ENCODE data around the gene CTSH.

- TF ChIP-seq, protein P1, sequence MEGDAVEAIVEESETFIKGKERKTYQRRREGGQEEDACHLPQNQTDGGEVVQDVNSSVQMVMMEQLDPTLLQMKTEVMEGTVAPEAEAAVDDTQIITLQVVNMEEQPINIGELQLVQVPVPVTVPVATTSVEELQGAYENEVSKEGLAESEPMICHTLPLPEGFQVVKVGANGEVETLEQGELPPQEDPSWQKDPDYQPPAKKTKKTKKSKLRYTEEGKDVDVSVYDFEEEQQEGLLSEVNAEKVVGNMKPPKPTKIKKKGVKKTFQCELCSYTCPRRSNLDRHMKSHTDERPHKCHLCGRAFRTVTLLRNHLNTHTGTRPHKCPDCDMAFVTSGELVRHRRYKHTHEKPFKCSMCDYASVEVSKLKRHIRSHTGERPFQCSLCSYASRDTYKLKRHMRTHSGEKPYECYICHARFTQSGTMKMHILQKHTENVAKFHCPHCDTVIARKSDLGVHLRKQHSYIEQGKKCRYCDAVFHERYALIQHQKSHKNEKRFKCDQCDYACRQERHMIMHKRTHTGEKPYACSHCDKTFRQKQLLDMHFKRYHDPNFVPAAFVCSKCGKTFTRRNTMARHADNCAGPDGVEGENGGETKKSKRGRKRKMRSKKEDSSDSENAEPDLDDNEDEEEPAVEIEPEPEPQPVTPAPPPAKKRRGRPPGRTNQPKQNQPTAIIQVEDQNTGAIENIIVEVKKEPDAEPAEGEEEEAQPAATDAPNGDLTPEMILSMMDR (IDR thresholded peaks at IDR 0.05; ENCODE audit: low read depth, low read length) = no peak
- peak; percentile 46; the same call in 1 of the 2 replicates for TF ChIP-seq MAX (IDR thresholded peaks at IDR 0.05; ENCODE audit: low read depth, low read length)
Measured at GRCh38 chr15:78921517-78921916, 23.3 kb downstream of the CTSH start.

All from NB4 (cell line).